ENCODE measurements around the gene PDIA3.
"Not testable (repeated sequence)": the region's sequence is repeated elsewhere in the genome, so short reads cannot be mapped to it uniquely, and the experiment has no call there.

The PDIA3 gene

GRCh38 chr15:43746245-43746902, at the start of gene PDIA3:
PDIA3 (plus strand) TSS chr15:43746438; CDS start chr15:43746540, 102 bp downstream.
- H3K4me3 ChIP-seq, result peak within 1 kb of the TSS; percentile 77
- H3K27me3 ChIP-seq (ENCODE audit: low read depth); H3K9me3 ChIP-seq; in situ Hi-C loops (cut with MboI; ENCODE audit: low sequenced_read_pairs); H3K36me3 ChIP-seq (replicated peaks): not testable (repeated sequence)
- H3K4me1 ChIP-seq, result peaks cover 10% of the 10 kb centered on the region
- peak; percentile 77 to 94 for DNase-seq (ENCODE audit: low spot score in 2 of 2)

- no peaks in the 10 kb centered on the region for H3K27me3 ChIP-seq (ENCODE audit: low read depth)
- DNase-seq (ENCODE audit: low spot score in 2 of 2), result no peak
- H3K36me3 ChIP-seq (replicated peaks), result no peaks in the 10 kb centered on the region
- no peaks in the 10 kb centered on the region for H3K9me3 ChIP-seq
- H3K4me1 ChIP-seq, result no peaks in the 10 kb centered on the region
- no peak overlapping the region for H3K4me3 ChIP-seq
- in situ Hi-C loops (cut with MboI; ENCODE audit: low sequenced_read_pairs), result no loop called here
Measured at GRCh38 chr15:43702174-43702573, 44.1 kb upstream of the PDIA3 start.

- no peak for DNase-seq (ENCODE audit: low spot score in 2 of 2)
- Histone ChIP-seq H3K9me3 (no peaks in the 10 kb centered on the region), H3K4me3 (no peak overlapping the region), H3K4me1 (no peaks in the 10 kb centered on the region), H3K27me3 (ENCODE audit: low read depth) (no peaks in the 10 kb centered on the region), H3K36me3 (replicated peaks) (no peaks in the 10 kb centered on the region)
- in situ Hi-C loops (cut with MboI; ENCODE audit: low sequenced_read_pairs), result no loop called here
Measured at GRCh38 chr15:43702701-43703424, 43.4 kb upstream of the PDIA3 start.

- DNase-seq (ENCODE audit: low spot score in 2 of 2); H3K27me3 ChIP-seq (ENCODE audit: low read depth); H3K4me3 ChIP-seq; H3K36me3 ChIP-seq (replicated peaks); H3K4me1 ChIP-seq; H3K9me3 ChIP-seq; in situ Hi-C loops (cut with MboI; ENCODE audit: low sequenced_read_pairs): not testable (repeated sequence)
Measured at GRCh38 chr15:43710431-43711131, 35.7 kb upstream of the PDIA3 start.

GRCh38 chr15:43723151-43723550, 23.1 kb upstream of the PDIA3 start:
- no peaks in the 10 kb centered on the region for H3K4me1 ChIP-seq
- no peak overlapping the region for H3K4me3 ChIP-seq
- in situ Hi-C loops (cut with MboI; ENCODE audit: low sequenced_read_pairs), result no loop called here
- no peaks in the 10 kb centered on the region for H3K27me3 ChIP-seq (ENCODE audit: low read depth)
- DNase-seq (ENCODE audit: low spot score in 2 of 2), result no peak
- H3K36me3 ChIP-seq (replicated peaks), result no peaks in the 10 kb centered on the region
- H3K9me3 ChIP-seq, result no peaks in the 10 kb centered on the region

- DNase-seq (ENCODE audit: low spot score in 2 of 2); in situ Hi-C loops (cut with MboI; ENCODE audit: low sequenced_read_pairs): not testable (repeated sequence)
Measured at GRCh38 chr15:43726306-43726705, 19.9 kb upstream of the PDIA3 start.

GRCh38 chr15:43728053-43728725, 18.0 kb upstream of the PDIA3 start:
- H3K9me3 ChIP-seq; H3K27me3 ChIP-seq (ENCODE audit: low read depth); H3K4me1 ChIP-seq; H3K36me3 ChIP-seq (replicated peaks); in situ Hi-C loops (cut with MboI; ENCODE audit: low sequenced_read_pairs); H3K4me3 ChIP-seq; DNase-seq (ENCODE audit: low spot score in 2 of 2): not testable (repeated sequence)

More at GRCh38 chr15:43726306-43726705, 19.9 kb upstream of the PDIA3 start:
- H3K4me3 ChIP-seq; H3K36me3 ChIP-seq (replicated peaks); H3K27me3 ChIP-seq (ENCODE audit: low read depth); H3K9me3 ChIP-seq; H3K4me1 ChIP-seq: not testable (repeated sequence)

- Histone ChIP-seq H3K36me3 (replicated peaks) (no peaks in the 10 kb centered on the region), H3K27me3 (ENCODE audit: low read depth) (no peaks in the 10 kb centered on the region), H3K4me1 (no peaks in the 10 kb centered on the region), H3K9me3 (no peaks in the 10 kb centered on the region), H3K4me3 (no peak overlapping the region)
- in situ Hi-C loops (cut with MboI; ENCODE audit: low sequenced_read_pairs), result no loop called here
- no peak for DNase-seq (ENCODE audit: low spot score in 2 of 2)
Measured at GRCh38 chr15:43735416-43735815, 10.8 kb upstream of the PDIA3 start.

- peak; percentile 13 to 37 for DNase-seq (ENCODE audit: low spot score in 2 of 2)
- H3K9me3 ChIP-seq; H3K27me3 ChIP-seq (ENCODE audit: low read depth); in situ Hi-C loops (cut with MboI; ENCODE audit: low sequenced_read_pairs); H3K36me3 ChIP-seq (replicated peaks): not testable (repeated sequence)
- peak overlapping the region; percentile 77 for H3K4me3 ChIP-seq
- H3K4me1 ChIP-seq, result peaks cover 16% of the 10 kb centered on the region
Measured at GRCh38 chr15:43746903-43747309, 668 bp downstream of the PDIA3 start.

- no peak for DNase-seq (ENCODE audit: low spot score in 2 of 2)
- peak overlapping the region; percentile 77 for H3K4me3 ChIP-seq
Measured at GRCh38 chr15:43748376-43748775, 2.1 kb downstream of the PDIA3 start.

GRCh38 chr15:43749690-43750345, 3.6 kb downstream of the PDIA3 start:
- no peaks in the 10 kb centered on the region for H3K9me3 ChIP-seq
- no peaks in the 10 kb centered on the region for H3K27me3 ChIP-seq (ENCODE audit: low read depth)
- H3K4me3 ChIP-seq, result no peak overlapping the region
- in situ Hi-C loops (cut with MboI; ENCODE audit: low sequenced_read_pairs), result no loop called here
- peaks cover 29% of the 10 kb centered on the region for H3K36me3 ChIP-seq (replicated peaks)
- peaks cover 21% of the 10 kb centered on the region for H3K4me1 ChIP-seq
- DNase-seq (ENCODE audit: low spot score in 2 of 2), result no peak

More at GRCh38 chr15:43748376-43748775, 2.1 kb downstream of the PDIA3 start:
- H3K36me3 ChIP-seq (replicated peaks), result peaks cover 21% of the 10 kb centered on the region
- H3K9me3 ChIP-seq, result no peaks in the 10 kb centered on the region
- no peaks in the 10 kb centered on the region for H3K27me3 ChIP-seq (ENCODE audit: low read depth)
- H3K4me1 ChIP-seq, result peaks cover 21% of the 10 kb centered on the region
- in situ Hi-C loops (cut with MboI; ENCODE audit: low sequenced_read_pairs), result no loop called here

GRCh38 chr15:43751885-43752284, 5.6 kb downstream of the PDIA3 start:
- in situ Hi-C loops (cut with MboI; ENCODE audit: low sequenced_read_pairs), result no loop called here
- peaks cover 47% of the 10 kb centered on the region for H3K36me3 ChIP-seq (replicated peaks)

GRCh38 chr15:43762824-43763223, 16.6 kb downstream of the PDIA3 start:
- H3K36me3 ChIP-seq (replicated peaks), result peaks cover 85% of the 10 kb centered on the region
- no peaks in the 10 kb centered on the region for H3K9me3 ChIP-seq
- in situ Hi-C loops (cut with MboI; ENCODE audit: low sequenced_read_pairs), result no loop called here
- no peak overlapping the region for H3K4me3 ChIP-seq
- no peak for DNase-seq (ENCODE audit: low spot score in 2 of 2)
- no peaks in the 10 kb centered on the region for H3K27me3 ChIP-seq (ENCODE audit: low read depth)
- H3K4me1 ChIP-seq, result no peaks in the 10 kb centered on the region; the same call in 1 of the 2 replicates

More at GRCh38 chr15:43751885-43752284, 5.6 kb downstream of the PDIA3 start:
- H3K9me3 ChIP-seq, result no peaks in the 10 kb centered on the region
- no peaks in the 10 kb centered on the region for H3K27me3 ChIP-seq (ENCODE audit: low read depth)
- H3K4me1 ChIP-seq, result peaks cover 16% of the 10 kb centered on the region
- H3K4me3 ChIP-seq, result no peak overlapping the region
- DNase-seq (ENCODE audit: low spot score in 2 of 2), result peak in 1 of 2 experiments; percentile 54
